HEK293T (cell line): ENCODE results near the gene MCEMP1.

ENCODE experiments used
- ARNT ChIP-seq: fragments of 450-650 bp; IDR thresholded peaks from 2 replicates; pipeline ENCODE4 v1.6.1; 2017; ENCODE audit warnings: mild to moderate bottlenecking
- BHLHE40 ChIP-seq: fragments of 450-650 bp; IDR thresholded peaks from 2 replicates; pipeline ENCODE4 v1.6.1; 2016; ENCODE audit warnings: mild to moderate bottlenecking, moderate library complexity, borderline replicate concordance
- ELF4 ChIP-seq: fragments of 450-650 bp; IDR thresholded peaks from 2 replicates; pipeline ENCODE4 v1.6.1; 2017; ENCODE audit warnings: antibody characterized with exemption
- FOXA1 ChIP-seq: fragments of 450-650 bp; IDR thresholded peaks from 2 replicates; pipeline ENCODE4 v1.6.1; 2016; ENCODE audit warnings: mild to moderate bottlenecking
- FOXK2 ChIP-seq: fragments of 450-650 bp; IDR thresholded peaks from 2 replicates; pipeline ENCODE4 v1.6.1; 2016; ENCODE audit warnings: mild to moderate bottlenecking
- FOXM1 ChIP-seq: fragments of 450-650 bp; IDR thresholded peaks from 2 replicates; pipeline ENCODE4 v1.6.1; 2017; ENCODE audit warnings: mild to moderate bottlenecking, borderline replicate concordance
- PKNOX1 ChIP-seq: fragments of 450-650 bp; IDR thresholded peaks from 2 replicates; pipeline ENCODE4 v1.6.1; 2016
- SP1 ChIP-seq: fragments of 450-650 bp; IDR thresholded peaks from 2 replicates; pipeline ENCODE4 v1.6.1; 2017
- SUZ12 ChIP-seq: fragments of 450-650 bp; IDR thresholded peaks from 2 replicates; pipeline ENCODE4 v1.6.1; 2016; ENCODE audit warnings: mild to moderate bottlenecking
- TARDBP ChIP-seq: fragments of 450-650 bp; IDR thresholded peaks from 2 replicates; pipeline ENCODE4 v1.6.1; 2016

- no peak for TF ChIP-seq ELF4
- TF ChIP-seq PKNOX1 = no peak
- no peak for TF ChIP-seq SP1
- no peak for TF ChIP-seq FOXK2
- TF ChIP-seq FOXM1 = no peak
- no peak for TF ChIP-seq ARNT
- TF ChIP-seq TARDBP = no peak
- TF ChIP-seq SUZ12 = no peak
- TF ChIP-seq FOXA1 = no peak
- no peak for TF ChIP-seq BHLHE40
These were observed 49.7 kb upstream of the MCEMP1 start for GRCh38 chr19:7627166-7627565.
